GM20000 (cell line): ENCODE results near the gene DPP7.

ENCODE experiments used
- DNase-seq: peaks from one replicate; pipeline ENCODE4 v3.0.0; 2012; ENCODE audit warnings: low spot score
- TF ChIP-seq, protein P1 (sequence below): IDR thresholded peaks from 2 replicates; pipeline ENCODE4 v1.5.1; 2012; ENCODE audit warnings: mild to moderate bottlenecking, control low read depth; ENCODE audit errors: extremely low read depth, missing control alignments

Gene DPP7

GRCh38 chr9:137113385-137114159 is 961 bp downstream of the DPP7 start:
- TF ChIP-seq, protein P1, sequence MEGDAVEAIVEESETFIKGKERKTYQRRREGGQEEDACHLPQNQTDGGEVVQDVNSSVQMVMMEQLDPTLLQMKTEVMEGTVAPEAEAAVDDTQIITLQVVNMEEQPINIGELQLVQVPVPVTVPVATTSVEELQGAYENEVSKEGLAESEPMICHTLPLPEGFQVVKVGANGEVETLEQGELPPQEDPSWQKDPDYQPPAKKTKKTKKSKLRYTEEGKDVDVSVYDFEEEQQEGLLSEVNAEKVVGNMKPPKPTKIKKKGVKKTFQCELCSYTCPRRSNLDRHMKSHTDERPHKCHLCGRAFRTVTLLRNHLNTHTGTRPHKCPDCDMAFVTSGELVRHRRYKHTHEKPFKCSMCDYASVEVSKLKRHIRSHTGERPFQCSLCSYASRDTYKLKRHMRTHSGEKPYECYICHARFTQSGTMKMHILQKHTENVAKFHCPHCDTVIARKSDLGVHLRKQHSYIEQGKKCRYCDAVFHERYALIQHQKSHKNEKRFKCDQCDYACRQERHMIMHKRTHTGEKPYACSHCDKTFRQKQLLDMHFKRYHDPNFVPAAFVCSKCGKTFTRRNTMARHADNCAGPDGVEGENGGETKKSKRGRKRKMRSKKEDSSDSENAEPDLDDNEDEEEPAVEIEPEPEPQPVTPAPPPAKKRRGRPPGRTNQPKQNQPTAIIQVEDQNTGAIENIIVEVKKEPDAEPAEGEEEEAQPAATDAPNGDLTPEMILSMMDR: no peak

GRCh38 chr9:137112564-137113384 is 1.8 kb downstream of the DPP7 start:
- DNase-seq: peak; percentile 28
- TF ChIP-seq, protein P1: no peak

More at GRCh38 chr9:137113385-137114159, 961 bp downstream of the DPP7 start:
- peak; percentile 79 for DNase-seq

GRCh38 chr9:137111788-137112563 is 2.6 kb downstream of the DPP7 start:
- TF ChIP-seq, protein P1: no peak
- DNase-seq: no peak

DNA sequence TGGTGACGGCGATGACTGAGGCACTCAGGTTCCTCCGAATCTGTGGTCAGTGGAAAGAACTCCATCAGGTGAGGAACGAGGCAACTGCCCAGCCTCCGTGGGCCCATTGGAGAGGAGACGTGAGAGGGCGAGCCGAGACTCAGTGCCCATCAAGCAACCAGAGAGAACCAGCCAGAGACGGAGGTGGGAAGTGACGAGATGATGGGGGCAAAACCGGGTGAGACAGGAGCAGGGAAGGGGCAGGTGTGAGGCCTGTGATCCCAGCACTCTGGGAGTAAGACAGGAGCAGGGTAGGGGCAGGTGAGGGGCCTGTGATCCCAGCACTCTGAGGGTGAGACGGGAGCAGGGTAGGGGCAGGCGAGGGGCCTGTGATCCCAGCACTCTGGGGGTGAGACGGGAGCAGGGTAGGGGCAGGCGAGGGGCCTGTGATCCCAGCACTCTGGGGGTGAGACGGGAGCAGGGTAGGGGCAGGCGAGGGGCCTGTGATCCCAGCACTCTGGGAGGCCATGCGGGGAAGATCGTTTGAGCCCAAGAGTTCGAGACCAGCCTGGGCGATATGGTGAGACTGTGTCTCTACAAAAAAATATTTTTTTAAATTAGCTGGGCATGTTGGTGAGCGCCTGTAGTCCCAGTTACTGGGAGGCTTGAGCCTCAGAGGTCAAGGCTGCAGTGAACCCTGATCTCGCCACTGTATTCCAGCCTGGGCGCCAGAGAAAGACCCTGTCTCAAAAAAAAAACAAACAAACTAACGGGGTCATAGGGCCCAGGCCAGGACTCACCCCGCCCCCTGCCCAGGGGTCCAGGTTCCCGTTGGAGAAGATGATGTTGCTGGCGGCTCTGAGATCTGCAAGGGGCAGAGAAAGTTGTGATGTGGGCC is 3.4 kb downstream of the DPP7 start:
- no peak for DNase-seq
- TF ChIP-seq, protein P1: no peak

GRCh38 chr9:137110147-137110910 is 4.2 kb downstream of the DPP7 start:
- peak; percentile 36 for DNase-seq
- TF ChIP-seq, protein P1: no peak
